T-helper 2 cell (primary cell): Measurements from ENCODE around the gene KAT7.
"Not testable (repeated sequence)": the region's sequence is repeated elsewhere in the genome, so short reads cannot be mapped to it uniquely, and the experiment has no call there.

Experiments used
- DNase-seq, 5 experiments: peaks; one replicate each; pipeline versions ENCODE4 v3.0.0 to v3.0.0-alpha.2; 2012 to 2022
- total RNA-seq, 2 donors: gene quantifications; one replicate each; lab custom pipeline; 2026; lab: John Stamatoyannopoulos, UW

Gene KAT7
- total RNA-seq, result 229 to 282 reads per million in 2 donors

- peak; percentile 93 to 100 (median 98) for DNase-seq
Observed at GRCh38 chr17:49788478-49789242, at the start of gene KAT7. Gene KAT7 (plus strand): TSS chr17:49788681. CDS start chr17:49788835, 154 bp downstream.

DNA sequence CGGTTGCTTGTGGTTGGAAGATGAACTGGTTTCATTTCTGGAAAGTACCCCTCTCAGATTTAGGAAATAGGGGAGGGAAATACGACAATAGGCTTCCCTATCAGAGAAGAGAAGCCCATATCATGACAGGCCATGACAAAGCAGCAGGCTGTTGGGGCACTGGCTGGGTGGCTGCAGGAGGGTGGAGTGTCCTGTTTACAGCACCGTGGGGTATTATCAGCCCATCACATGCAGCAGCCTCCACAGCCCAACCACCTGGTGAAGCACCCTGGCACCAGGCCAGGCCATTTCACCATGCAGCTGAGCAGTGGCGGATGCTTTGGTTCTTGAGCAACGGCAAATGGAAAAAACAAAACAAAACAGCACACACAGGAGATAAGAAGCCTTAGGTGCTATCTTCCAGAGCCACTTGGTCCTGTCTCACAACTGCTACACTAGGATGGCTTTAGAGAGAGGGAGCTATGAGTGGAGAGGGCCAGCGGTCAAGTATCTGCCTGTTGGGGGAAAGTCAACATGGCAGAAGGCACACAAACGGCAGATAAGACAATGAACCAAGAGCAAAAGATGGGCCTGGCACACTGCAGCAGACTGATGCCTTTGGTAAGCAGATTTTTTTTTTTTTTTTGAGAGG is 48.7 kb upstream of the KAT7 start:
- peak; percentile 62 to 99 (median 93) for DNase-seq

DNA sequence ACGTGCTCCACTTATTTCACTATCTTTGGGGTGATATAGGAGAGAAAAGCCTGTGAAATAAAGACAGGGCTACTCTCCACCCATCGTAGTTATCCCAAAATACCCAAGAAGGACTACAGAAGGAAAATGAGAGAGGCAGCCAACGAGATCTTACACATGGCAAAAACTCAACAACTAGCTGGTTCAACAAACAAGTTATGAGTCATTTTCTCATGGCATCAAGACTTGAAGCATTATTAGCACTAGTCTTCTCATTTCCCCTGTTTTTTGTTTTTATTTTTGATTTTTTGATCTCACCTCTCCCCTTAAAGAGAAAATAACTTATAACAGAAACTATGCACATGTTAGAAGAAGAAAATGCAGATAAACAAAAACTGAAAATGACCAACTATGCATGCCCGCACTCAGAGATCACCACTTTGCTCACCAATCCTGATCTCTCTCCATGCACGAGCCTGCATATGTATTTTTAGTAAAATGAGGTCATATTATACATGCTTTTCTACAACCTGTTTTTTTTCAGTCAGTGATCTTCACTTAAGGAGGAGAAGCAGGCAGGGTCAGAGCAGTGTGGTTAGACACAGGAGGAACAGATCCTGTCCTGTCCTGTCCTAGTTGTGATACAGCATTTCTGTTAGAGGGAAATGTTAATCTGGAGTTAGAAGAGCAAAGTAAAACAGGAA is 47.3 kb upstream of the KAT7 start:
- DNase-seq, result peak in 1 of 5 experiments; percentile 46

GRCh38 chr17:49741692-49742076 is 46.8 kb upstream of the KAT7 start:
- DNase-seq, result peak in 1 of 5 experiments; percentile 28

- DNase-seq, result peak in 1 of 5 experiments; percentile 55
Observed at GRCh38 chr17:49742166-49742638, 46.3 kb upstream of the KAT7 start.

DNA sequence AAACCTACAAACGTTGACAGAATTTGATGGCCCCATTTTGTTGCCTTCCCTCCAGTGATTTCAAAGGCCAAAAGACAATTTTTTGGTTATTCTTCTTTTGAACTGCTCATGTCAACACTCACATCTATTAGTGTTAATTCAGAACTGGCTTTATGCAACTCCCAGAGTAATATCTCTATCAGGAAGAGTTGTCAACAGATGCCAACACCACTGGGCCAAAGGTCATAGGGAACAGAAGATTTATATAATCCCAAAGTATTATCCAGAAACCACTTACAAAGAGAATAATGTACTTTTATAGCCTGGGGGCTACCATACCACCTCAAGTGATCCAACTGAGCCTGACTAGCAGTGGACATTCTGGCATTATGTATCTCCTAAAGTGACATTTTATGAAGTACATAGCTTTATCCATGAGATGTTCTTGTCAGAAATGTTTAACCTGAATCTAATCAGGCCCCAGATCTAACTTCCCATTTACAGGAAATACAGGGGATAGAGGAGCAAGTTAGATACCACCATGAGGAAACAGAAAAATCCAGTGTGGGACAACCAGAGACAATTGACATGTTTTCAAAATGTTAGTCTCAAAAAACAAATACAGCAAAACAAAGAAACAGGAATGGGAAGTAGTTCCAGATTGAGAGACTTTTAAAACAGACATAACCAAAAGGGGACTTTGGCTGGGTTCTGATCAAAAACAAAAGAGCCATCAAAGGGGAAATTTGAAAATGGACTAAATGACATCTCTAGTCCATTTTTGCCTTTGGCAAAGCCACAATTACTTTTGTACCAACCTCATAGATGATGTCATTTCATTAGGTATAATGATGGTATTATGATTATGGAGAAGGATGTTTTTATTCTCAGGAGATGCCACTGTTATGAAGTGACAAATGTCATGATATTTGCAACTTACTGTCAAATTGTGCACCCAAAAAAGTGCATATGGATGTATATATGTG is 43.0 kb upstream of the KAT7 start:
- DNase-seq, result no peak

GRCh38 chr17:49746791-49747490 is 41.5 kb upstream of the KAT7 start:
- peak in 3 of 5 experiments; percentile 18 to 63 (median 45) for DNase-seq

- no peak for DNase-seq
Observed at GRCh38 chr17:49747632-49748031, 40.8 kb upstream of the KAT7 start.

- peak in 3 of 5 experiments; percentile 18 to 75 (median 38) for DNase-seq
Observed at GRCh38 chr17:49748223-49748622, 40.3 kb upstream of the KAT7 start.

DNA sequence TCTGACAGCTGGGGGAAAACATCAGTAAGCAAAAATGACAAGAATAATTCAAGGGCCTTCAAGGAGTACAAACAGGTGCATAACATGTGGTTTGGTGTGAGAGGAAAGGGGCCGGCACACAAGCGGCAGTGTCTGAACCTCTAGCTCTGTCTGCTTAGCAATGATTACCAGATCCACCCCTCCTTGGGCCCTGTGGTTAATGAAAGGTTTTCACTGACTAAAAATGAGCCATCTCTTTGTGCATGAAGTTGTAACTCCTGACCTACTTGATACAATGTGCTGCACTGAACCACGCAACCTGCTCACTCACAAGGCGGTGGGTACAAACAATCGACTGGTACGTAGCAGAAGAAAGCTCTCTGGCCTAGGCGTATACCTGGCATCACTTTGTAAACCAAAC is 39.7 kb upstream of the KAT7 start:
- DNase-seq, result peak in 4 of 5 experiments; percentile 25 to 84 (median 64)

DNA sequence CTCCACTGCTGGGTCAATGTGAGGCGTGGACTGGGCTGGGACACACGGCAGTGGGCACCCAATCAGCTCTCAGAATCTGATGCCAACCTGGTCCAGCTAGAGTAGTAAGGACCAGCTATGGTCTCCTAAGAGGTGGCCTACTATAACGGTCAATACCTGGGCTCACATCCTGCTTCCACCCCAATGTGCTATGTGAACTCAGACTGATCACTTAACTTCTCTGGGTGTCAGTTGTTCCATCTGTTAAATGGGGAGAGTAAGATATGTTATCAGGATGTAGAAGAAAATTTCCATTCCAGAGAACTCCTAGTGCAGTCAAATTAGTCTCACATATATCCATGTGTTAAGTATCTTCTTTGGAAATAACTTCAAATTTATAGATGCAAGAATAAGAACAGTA is 38.8 kb upstream of the KAT7 start:
- DNase-seq, result no peak

DNA sequence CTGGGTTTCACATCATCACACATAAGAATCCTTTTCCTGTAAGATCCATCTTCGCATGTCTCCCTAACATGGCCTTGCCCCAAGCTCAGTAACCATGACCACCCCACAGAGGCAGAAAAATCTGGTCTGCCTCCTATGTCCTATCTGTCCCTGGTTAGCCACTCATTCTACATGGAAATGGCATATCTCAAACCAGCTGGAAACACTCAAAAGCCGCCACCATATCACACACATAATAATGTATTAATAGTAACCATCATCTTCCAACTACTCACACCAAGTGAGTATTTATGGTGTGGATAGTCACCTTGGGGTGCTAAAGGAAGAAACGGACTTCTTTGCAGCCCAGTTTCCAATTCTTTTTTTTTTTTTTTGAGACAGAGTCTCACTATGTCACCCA is 36.0 kb upstream of the KAT7 start:
- DNase-seq, result no peak

- DNase-seq, result no peak
Observed at GRCh38 chr17:49753959-49754391, 34.5 kb upstream of the KAT7 start.

DNA sequence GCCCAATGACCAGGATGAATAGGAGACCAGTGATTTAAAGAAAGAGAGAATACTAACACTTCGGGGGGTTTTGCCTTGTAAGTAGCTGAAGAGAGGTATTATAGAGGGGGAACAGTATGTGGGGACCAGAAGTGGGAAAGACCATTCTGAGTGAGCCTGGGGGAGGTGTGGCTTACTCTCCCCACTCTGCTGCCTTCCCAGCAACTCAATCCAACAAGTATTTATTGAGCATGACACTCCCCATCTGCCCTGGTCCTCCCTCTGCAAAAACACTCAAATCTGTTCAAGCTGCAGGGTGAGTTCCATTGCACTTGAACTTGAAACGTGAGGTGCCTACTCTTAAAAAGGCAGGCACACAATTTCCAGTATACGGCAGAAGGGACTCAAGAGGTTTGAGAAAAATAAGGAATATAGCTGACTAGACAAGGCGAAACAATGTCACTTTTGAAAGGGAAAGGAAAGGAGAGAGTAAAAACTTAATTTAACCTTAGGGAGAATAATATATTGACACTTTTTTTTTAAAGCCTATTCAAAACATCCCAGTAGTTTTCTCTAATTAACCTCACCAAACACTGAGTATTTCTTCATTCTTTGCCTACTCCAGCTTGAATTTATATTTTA is 32.7 kb upstream of the KAT7 start:
- DNase-seq, result no peak

DNA sequence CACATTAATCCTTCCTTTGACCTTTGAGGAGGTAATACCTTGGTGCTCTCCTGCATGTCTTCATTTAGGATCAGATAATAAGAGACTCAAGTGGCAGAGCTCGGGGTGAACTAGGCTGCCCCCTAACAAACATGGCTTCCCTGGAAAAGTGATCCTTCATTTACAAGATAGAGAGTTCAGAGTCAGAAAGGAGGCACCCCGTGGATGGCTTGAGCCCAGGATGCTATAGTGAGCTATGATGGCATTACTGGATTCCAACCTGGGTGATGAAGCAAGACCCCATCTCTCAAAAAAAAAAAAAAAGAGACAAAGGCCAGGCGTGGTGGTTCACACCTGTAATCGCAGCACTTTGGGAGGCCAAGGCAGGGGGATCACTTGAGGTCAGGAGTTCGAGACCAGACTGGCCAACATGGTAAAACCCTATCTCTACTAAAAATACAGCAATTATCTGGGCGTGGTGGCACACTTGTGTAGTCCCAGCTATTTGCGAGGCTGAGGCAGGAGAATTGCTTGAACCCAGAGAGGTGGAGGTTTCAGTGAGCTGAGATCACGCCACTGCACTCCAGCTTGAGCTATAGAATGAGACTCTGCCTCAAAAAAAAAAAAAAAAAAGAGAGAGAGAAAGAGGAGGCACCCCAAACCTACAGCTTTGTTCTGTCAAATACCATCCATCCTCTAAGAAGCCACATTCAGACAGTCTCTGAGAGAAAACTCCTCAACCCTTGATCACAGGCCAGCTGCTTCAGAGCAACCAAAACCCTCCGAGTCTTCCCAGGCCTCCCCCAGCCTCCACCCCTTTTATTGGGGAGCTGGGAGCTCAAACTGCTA is 31.9 kb upstream of the KAT7 start:
- DNase-seq, result no peak

- DNase-seq, result no peak
Observed at GRCh38 chr17:49757151-49757777, 31.2 kb upstream of the KAT7 start.

- not testable (repeated sequence) for DNase-seq
Observed at GRCh38 chr17:49758464-49759010, 29.9 kb upstream of the KAT7 start.

GRCh38 chr17:49759203-49759602 is 29.3 kb upstream of the KAT7 start:
- no peak for DNase-seq

DNA sequence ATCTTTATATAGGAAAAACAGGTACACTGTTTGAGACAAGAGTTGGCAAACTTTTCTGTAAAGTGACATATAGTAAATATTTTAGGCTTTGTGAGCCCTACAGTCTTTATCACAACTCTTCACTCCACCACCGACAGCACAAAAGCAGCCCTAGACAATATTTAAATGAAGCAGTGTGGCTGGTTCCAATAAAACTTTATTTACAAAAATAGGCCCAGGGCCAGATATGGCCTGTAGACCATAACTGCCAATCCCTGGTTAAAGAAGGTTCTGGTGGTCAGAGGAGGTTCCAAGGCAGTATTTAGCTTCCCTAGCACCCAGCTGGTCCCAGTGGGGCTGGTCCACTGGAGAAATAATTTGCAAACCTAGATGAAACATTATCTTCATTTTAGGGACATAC is 28.2 kb upstream of the KAT7 start:
- DNase-seq, result no peak
